Measurements from ENCODE around the gene ZDHHC14.
A peak's percentile ranks its signal among the peaks of the same experiment; 100 is the strongest.
"Not testable (repeated sequence)": the region's sequence is repeated elsewhere in the genome, so short reads cannot be mapped to it uniquely, and the experiment has no call there.

ZDHHC14 gene

DNA sequence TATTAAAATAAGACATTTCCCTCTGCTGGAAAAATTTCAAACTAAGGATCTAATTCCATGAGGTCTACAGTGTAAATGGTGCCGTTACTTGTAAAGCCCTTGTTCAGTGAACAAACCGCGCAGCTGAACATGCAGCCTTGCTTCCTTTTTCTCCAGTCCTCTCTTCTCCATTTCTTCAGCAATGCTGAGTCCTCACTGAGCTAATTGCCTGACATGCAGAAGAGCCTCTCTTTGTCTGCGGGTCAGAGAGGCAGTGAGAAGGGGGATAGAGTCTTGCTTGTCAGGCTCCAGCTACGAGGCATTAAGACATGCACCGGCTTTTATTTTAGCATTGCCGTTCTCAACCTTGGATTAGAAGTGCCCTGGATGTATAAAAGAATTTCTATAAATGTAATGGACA, 25.7 kb downstream of the ZDHHC14 start:
- DNase-seq (ENCODE audit: low read depth in 3 of 3) = no peak

DNA sequence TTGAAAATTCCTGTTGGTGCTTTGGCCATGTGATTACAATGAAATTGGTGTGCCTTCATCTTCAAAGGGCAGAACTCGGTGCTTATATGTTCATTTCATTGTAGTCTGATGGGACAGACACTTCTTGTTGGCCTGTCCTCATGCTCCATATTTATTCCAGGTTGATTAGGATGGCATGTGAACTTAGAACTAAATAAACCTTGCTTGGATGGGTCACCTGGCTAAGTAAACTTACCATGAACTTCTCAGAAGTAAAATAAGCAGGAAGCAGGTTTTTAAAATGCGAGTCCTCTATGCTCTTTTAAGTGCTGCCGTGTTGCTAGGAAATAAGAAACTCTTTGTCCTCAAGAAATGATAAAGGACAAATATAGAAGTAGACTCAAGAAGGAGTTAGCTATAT, 26.7 kb downstream of the ZDHHC14 start:
- no peak for DNase-seq (ENCODE audit: low read depth in 3 of 3)

DNA sequence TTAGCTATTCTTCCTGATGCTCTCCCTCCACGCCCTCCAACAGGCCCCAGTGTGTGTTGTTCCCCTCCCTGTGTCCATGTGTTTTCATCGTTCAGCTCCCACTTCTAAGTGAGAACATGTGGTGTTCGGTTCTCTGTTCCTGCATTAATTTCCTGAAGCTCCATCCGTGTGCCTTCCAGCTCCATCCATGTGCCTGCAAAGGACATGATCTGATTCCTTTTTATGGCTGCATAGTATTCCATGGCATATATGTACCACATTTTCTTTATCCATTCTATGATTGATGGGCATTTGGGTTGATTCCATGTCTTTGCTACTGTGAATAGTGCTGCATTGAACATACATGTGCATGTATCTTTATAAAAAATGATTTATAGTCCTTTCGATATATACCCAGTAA, 27.4 kb downstream of the ZDHHC14 start:
- DNase-seq (ENCODE audit: low read depth in 3 of 3) = not testable (repeated sequence)

DNA sequence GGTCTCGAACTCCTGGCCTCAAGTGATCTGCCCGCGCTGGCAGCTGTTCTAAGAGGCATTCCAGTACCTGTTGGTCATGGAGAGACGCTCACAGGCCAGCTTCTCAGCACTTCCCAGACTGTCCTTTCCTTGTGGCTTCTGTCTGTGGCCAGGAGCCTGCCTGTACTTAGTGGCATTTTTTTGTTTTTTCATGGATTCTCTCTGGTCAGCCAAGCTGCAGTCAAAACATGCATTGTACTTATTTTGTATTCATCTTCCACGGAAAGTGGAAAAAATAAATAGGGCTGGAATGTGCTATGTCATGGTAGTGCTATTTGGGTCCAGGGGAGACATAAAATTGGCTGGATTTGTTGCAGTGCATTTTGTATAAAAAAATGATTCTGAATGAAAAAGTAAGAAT, 29.1 kb downstream of the ZDHHC14 start:
- DNase-seq (ENCODE audit: low read depth in 3 of 3) = no peak

DNA sequence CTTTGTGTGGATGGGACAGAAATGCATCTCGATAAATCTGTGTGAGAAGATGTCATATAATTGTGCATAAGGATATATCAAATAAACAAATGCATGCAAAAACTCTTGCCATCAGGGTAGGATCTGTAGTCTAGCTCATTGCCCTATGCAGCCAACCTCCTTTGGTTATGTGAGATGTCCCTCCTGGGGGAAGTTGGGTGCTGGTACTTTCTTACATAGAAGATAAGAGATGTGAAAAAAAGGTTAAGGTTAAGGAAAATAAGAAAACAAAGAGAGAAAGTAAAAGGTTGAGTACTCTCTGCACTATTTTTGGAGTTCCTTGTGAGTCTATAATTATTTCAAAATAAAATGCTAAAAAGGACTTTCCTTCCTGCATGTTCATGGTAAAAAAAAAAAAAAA, 30.4 kb downstream of the ZDHHC14 start:
- no peak for DNase-seq (ENCODE audit: low read depth in 3 of 3)

DNA sequence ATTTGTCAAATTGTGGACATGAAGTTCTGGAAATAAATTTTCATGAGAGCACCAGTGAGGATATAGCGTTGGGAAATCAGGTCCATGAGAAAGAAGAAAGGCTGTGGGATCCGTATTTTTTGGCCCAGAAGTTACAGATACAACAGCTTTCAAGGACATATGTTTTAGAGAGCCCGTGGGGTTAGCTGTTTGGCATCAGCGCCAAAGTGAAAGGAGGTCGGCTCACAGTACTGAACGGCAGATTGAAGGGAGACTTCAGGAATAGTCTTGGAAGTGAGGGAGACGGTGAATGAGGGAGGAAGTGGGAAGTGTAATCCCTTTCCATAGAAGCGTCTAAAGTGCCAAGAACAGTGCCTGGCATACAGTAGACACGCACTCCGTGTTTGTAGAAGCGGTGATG, 31.8 kb downstream of the ZDHHC14 start:
- no peak for DNase-seq (ENCODE audit: low read depth in 3 of 3)

DNA sequence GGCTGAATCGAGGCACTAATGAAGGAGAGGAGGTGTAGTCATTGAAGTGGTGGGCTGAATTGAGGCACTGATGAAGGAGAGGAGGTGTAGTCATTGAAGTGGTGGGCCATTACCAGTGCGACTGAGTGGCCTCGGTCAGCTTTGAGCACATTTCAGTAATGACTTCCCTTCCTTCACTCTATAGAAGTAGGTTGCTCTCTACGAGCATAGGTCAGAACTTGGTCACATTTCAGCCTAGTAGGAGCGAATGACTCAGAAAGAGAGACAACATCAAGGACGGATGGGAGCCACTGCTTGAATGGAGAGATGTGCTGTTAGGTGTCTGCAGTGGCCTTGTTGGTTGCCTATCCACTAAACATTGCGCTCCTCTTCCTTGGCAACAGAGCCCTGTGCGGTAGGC, 39.5 kb downstream of the ZDHHC14 start:
- DNase-seq (ENCODE audit: low read depth in 3 of 3) = no peak

DNA sequence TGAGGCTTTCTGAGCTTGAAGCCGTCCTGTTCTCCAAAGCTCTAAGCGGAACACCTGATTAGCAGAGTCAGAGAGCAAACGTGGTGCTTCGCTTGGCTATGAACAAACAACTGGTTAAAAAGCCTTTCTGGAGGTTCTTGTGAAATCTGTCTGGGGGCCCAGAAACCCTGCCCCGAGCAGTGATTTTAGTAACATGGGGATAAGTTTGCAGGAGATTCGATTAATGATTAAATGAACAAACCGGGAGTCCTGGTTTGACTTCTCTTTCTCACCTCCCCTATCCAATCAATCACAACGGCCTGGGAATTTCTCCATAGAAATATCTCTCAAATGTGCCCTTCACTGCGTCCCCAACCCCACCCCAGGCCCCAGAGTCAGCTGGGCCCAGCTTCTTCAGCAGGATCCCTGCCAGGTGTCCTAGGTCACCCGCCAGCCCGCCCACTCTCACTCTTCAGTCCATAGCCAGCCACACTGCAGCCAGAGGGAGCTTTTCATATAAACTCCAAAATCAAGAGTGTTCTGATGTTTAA, 43.6 kb downstream of the ZDHHC14 start:
- DNase-seq (ENCODE audit: low read depth in 3 of 3) = no peak

DNA sequence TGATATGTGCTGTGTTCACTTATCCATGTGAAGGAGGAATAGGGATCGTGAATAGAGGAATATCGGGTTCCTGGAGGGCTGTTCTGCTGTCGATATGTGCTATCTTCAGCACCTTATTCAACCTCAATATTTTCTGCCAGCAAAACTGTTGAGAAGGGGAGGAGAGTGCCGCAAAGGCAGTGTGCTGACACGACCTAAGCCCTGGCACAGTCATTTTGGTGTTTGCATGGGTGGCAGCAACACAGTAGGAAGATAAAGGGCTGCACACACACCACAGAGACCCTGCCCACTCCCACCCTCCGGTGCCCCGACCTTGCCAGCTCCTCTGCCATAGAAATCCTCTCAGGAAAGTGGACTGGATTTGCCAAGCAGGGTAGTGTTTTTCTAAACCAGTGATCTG, 47.0 kb downstream of the ZDHHC14 start:
- DNase-seq (ENCODE audit: low read depth in 3 of 3) = no peak

DNA sequence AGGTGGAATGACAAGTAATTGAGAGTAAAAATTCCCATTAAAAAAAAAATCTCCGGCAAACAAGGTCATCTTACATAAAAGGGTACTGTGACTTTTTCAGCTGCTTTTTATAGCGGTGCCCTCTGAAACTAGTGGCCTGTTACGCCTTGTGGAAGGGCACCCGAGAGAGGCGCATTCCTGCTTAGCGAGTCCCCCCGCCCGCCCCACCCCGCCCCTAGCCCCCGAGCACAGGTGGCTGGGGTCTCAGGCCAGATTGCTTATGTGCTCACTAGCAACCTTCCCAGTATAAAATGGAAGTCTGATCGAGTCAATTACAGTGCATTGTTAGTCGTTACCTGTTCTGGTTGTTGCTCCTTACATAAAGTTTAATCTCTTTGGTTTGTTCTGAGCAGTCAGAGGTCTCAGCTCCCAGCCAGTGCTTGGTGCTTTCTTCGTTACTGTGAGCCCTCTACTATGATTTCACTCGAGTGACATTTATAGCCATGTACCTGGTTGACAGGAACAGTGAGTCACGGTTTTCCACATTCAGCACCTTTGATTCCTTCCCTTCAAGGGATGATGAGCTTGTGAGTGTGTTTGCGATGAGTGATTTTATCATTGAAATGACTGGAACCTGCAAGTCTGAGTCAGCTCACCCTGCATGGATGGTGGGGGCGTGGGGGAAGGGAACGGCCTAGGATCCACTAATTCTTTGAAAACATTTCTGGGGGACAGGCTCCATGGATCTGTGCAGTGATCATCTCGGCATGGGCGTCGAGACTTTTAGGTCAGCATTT, 47.6 kb downstream of the ZDHHC14 start:
- peak; percentile 52 to 82 (median 54) for DNase-seq (ENCODE audit: low read depth in 3 of 3)

DNA sequence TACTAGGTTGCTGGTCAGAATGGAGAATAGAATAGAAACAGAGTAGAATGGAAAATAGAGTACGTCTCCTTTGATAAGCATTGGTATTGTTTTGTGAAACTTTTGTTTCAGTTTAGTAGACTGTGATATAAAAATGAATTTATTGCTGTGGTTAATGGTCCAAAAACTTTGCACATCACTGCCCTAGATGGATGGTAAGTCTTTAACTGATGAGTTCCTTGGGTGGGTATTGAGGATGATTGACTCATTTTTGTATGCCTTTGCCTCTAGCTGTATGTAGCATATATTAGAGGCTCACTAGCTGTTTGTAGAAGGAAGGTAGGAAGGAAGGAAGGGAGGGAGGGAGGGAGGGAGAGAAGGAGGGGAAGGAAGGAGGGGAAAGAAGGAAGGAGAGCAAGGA, 48.3 kb downstream of the ZDHHC14 start:
- no peak for DNase-seq (ENCODE audit: low read depth in 3 of 3)

DNA sequence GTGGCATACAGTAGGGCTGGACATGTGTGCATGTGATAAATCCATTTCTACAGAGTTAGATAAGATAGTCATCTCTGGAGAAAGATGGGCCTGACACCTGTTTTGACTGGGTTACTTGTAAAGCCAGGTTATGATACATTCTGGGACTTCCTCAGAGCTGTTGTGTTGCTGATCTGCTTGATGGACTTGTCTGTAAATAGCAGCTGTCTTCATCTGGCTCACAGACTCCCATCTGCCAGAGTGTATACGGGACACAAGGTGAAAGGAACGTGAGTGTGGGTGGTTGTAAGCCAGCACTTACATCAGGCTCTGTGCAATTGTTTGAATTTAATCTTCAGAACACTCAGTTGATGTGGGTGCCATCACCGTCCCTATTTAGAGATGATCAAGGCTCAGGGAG, 49.8 kb downstream of the ZDHHC14 start:
- DNase-seq (ENCODE audit: low read depth in 3 of 3) = no peak

DNA sequence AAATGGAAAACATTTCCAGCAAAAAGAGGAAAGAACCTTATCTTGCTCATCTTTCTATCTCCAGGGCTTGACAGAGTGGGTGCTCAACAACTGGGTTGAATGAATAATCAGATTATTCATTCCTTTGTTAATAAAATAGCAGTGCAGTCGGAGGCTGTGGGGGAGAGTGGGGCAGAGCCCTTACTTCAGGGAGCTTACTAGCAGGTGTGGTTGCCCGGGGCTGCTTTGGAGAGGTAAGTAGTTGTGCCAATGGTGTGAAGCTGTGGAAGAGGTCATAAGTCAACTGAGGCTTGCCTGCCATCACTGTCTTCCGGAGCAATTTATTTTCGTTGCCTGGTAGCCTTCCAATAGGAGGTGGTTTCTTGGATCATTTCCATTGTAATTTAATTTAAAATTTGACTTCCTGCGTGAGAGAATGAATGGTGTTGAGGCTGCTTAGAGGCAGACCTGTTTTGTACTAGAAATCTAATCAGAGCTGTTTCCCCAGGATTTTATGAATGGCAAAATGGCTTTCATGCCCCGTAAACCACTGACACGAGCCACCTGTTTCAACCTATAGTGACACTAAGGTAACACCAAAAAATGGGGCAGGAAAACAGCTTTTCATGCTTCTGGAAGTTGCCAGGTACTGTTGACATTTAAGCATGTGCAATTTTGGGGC, 51.4 kb downstream of the ZDHHC14 start:
- DNase-seq (ENCODE audit: low read depth in 3 of 3) = no peak

DNA sequence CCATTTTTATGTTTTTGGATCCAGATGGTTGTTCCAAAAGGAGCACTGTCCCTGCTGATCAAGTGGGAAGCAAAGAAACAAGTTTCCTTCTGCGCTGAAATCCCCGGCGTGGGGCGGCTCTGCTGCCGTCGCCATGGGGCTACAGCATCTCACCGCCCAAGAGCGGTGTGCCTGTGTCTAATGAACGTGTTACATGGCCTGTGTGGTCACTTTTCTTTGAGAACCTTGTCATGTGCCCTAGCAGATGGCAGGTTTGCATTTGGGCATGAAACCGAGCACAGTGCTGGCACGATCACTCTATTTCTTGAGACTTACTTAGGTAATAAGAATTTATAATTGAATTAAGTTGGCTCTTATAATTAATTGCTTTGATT, 51.9 kb downstream of the ZDHHC14 start:
- DNase-seq (ENCODE audit: low read depth in 3 of 3) = no peak

DNA sequence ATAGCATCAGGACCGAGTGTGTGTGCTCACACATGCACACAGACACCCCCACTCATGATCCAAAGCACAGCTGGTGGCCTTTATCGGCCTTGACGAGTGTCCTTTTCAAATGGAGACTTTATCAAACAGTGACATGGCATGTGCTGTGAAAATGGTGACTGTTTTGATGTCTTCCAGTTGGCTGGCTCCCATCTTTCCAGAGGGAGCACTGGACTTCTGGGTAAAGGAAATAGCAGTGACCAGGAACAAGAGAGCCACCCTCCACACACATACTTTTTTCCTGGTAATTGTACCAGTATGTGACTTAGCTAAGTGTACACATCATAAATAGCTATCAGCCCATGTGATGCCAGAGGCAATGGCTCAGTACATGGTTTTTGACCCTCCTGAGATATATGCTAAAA, 52.7 kb downstream of the ZDHHC14 start:
- no peak for DNase-seq (ENCODE audit: low read depth in 3 of 3)

DNA sequence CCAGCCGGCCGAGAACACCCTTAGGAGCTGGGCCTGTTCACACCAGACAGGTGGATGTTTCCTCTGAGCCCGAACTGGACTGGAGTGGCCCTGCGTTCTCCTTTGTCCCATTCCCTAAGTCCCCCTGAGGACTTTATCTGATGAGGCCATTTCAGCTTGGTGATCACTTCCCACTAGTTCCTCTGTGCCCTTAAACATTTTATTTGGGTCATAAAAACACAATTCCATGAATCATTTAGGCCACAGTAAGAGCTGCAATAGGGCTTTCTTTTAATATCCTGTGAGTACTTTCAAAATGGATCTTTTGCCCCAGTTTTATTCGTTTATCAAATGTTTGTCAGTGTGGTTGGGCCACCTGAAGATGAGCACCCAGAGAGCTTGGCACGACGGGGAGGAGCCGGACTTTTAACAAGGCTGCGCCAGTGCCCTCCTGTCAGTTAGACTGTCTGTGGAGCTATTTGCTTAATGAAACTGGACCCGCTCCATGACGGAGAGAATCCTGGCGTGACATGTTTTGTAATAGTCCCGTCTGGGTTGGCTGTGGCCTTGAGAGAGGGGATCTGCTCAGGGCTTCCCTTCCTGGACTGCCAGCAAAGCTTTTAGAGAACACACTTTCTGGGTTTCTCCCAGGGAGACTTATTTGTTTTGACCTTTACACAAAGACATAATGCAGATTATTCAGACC, 53.5 kb downstream of the ZDHHC14 start:
- no peak for DNase-seq (ENCODE audit: low read depth in 3 of 3)

DNA sequence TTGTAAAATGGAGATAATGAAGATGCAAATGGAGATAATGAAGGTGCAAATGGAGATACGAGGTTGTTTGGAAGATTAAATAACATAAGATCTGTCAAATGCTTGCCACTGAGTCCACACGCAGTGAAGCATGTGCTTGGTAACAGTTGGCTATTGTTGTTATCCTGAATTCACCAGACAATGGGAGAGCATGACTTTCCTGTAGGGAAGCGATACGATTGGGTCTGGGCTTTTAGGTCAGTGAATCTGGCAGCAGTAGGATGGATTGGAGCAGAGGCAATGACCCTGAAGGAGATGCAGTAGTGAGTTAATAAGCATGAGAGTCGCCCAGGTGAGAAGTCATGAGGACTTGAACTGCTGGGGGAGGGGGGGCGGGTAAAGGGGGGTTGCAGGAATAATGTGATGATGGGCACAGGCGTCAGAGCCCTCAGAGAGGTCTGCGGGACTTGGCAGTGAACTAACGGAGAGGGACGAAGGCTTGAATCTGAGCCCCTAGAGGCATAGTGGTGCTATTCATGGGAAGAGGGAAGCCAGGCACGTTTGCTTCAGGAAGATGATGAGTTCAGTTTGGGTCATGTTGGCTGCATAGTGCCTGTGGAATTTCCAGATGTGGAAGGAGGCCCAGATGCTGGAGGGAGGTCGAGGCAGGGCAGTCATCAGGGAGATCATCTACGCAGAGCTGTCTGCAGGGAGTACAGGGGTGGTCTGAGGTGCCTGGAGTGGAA, 55.4 kb downstream of the ZDHHC14 start:
- no peak for DNase-seq (ENCODE audit: low read depth in 3 of 3)

DNA sequence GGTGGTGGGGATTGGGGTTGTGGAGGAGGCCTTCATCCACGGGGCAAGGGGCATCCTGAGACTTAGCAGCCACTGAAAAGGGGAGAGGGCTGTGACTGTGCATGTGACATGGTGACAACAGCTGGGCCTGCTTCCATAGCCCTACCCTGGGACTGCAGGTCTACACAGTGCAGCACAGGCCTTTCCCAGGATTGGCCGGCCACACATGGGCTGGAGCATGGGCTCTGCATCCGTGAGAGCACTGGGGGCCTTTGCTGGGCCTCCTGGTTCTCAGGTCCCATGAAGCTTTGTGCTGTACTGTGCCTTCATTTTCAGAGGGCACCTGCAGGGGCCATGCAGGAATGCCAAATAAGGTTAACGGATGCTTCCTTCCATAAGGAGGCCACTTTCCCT, 56.0 kb downstream of the ZDHHC14 start:
- DNase-seq (ENCODE audit: low read depth in 3 of 3) = no peak

DNA sequence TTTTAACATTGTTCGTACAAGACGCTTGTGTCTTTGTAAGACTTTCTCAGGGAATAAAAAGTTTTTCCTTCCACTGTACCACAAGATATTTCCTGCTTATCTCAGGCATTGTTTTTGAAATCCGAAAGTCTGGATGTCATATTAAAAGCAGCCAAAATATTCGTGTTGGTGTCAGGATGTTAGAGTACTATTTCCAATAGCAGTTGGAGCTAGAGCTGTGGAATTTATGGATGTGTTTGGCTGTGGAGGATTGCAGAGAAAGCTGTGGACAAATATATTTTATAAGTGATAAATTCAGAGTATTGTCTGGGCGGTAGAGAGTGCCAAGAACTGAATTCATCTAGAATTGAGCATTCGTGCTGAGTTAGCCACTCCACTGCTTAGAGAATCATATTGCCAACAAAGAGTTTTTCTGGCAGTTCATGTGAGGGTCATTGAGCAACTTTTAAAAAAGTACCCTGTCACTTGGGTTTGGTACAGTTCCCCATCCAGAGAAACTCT, 57.7 kb downstream of the ZDHHC14 start:
- DNase-seq (ENCODE audit: low read depth in 3 of 3) = no peak

DNA sequence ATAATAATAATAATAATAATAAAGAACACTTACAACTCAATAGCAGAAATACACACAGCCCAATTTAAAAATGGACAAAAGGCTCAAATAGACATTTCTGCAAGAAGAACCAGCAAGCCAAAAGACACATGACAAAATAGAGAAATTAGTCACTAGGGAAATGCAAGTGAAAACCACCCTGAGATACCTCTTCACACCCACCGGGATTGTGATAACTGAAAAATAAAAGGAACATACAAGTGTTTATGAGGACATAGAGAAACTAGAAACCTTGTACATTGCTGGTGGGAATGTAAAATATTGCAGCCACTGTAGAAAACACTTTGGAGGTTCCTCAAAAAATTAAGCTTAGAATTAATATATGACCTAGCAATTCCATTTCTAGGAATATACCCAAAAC, 59.2 kb downstream of the ZDHHC14 start:
- no peak for DNase-seq (ENCODE audit: low read depth in 3 of 3)

DNA sequence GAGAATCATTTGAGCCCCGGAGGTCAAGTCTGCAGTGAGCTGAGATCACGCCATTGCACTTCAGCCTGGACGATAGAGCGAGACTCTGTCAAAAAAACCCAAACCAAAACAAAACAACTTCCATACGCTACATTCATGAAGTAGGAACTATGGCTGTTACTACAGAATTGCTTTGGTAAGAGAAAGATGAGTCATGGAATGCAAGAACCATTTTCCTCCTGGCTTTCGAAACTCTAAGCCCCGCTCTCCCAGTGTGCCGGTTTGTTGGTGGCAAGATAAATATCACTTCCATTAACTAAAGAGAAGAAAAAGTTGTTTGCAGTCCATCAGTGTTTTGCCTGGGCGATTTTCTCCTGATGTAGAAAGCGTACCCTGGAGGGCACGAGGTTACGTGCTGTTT, 61.3 kb downstream of the ZDHHC14 start:
- no peak for DNase-seq (ENCODE audit: low read depth in 3 of 3)

All from stimulated activated CD4-positive, alpha-beta T cell treated with anti-CD3 and anti-CD28 coated beads, TNF-alpha, amount 100 ng/mL, for 24 hours (primary cell).